GF-D8 (cell line): Measurements from ENCODE around the gene LZTS2.
A peak's percentile ranks its signal among the peaks of the same experiment; 100 is the strongest.
"Not testable (repeated sequence)": the region's sequence is repeated elsewhere in the genome, so short reads cannot be mapped to it uniquely, and the experiment has no call there.

ENCODE experiments used
- DNase-seq: peaks from one replicate; lab custom pipeline; 2025; lab: John Stamatoyannopoulos, UW

LZTS2 gene

GRCh38 chr10:101032637-101033224 is 33.1 kb downstream of the LZTS2 start:
- peak; percentile 68 for DNase-seq

GRCh38 chr10:101033276-101033675 is 33.7 kb downstream of the LZTS2 start:
- DNase-seq: no peak

GRCh38 chr10:101034404-101034803 is 34.8 kb downstream of the LZTS2 start:
- not testable (repeated sequence) for DNase-seq

GRCh38 chr10:101035314-101035713 is 35.7 kb downstream of the LZTS2 start:
- no peak for DNase-seq

GRCh38 chr10:101035916-101036702 is 36.5 kb downstream of the LZTS2 start:
- DNase-seq: no peak

- DNase-seq: no peak
These were observed 37.1 kb downstream of the LZTS2 start for GRCh38 chr10:101036726-101037125.

- DNase-seq: no peak
These were observed 38.9 kb downstream of the LZTS2 start for GRCh38 chr10:101038484-101038883.

- no peak for DNase-seq
These were observed 40.5 kb downstream of the LZTS2 start for GRCh38 chr10:101040061-101040460.

GRCh38 chr10:101040851-101041250 is 41.2 kb downstream of the LZTS2 start:
- no peak for DNase-seq

- peak; percentile 41 for DNase-seq
These were observed 41.7 kb downstream of the LZTS2 start for GRCh38 chr10:101041252-101041761.

- no peak for DNase-seq
These were observed 42.5 kb downstream of the LZTS2 start for GRCh38 chr10:101042118-101042517.

GRCh38 chr10:101042667-101043362 is 43.2 kb downstream of the LZTS2 start:
- peak; percentile 87 for DNase-seq

- DNase-seq: no peak
These were observed 43.7 kb downstream of the LZTS2 start for GRCh38 chr10:101043363-101043707.

- no peak for DNase-seq
These were observed 44.5 kb downstream of the LZTS2 start for GRCh38 chr10:101044117-101044516.

- no peak for DNase-seq
These were observed 47.0 kb downstream of the LZTS2 start for GRCh38 chr10:101046332-101047238.

GRCh38 chr10:101047268-101047667 is 47.7 kb downstream of the LZTS2 start:
- no peak for DNase-seq

GRCh38 chr10:101047961-101048892 is 48.6 kb downstream of the LZTS2 start:
- no peak for DNase-seq

- DNase-seq: no peak
These were observed 50.8 kb downstream of the LZTS2 start for GRCh38 chr10:101050208-101051069.

GRCh38 chr10:101052285-101052684 is 52.7 kb downstream of the LZTS2 start:
- DNase-seq: no peak

GRCh38 chr10:101053516-101053915 is 53.9 kb downstream of the LZTS2 start:
- DNase-seq: no peak
